Measurements from ENCODE around the gene SLA2.

DNA sequence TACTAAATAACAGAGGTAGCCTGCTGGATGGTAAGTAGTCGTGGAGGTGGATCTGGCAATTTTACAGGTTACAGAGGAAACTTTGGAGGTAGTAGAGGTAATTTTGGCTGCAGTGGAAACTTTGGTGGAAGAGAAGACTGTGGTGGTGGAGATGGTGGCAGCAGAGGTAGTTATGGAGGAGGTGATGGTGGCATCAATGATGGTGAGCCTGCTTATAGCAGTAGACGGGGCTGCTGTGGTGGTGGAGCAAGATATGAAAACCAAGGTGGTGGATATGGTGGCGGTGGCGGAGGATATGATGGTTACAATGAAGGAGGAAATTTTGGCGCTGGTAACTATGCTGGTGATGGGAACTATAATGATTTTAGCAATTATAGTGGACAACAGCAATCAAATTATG lies 25.1 kb downstream of the SLA2 start:
- TF ChIP-seq, protein P1, sequence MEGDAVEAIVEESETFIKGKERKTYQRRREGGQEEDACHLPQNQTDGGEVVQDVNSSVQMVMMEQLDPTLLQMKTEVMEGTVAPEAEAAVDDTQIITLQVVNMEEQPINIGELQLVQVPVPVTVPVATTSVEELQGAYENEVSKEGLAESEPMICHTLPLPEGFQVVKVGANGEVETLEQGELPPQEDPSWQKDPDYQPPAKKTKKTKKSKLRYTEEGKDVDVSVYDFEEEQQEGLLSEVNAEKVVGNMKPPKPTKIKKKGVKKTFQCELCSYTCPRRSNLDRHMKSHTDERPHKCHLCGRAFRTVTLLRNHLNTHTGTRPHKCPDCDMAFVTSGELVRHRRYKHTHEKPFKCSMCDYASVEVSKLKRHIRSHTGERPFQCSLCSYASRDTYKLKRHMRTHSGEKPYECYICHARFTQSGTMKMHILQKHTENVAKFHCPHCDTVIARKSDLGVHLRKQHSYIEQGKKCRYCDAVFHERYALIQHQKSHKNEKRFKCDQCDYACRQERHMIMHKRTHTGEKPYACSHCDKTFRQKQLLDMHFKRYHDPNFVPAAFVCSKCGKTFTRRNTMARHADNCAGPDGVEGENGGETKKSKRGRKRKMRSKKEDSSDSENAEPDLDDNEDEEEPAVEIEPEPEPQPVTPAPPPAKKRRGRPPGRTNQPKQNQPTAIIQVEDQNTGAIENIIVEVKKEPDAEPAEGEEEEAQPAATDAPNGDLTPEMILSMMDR (IDR thresholded peaks at IDR 0.05): no peak
- TF ChIP-seq FOXS1 (CRISPR knock-in tag; IDR thresholded peaks at IDR 0.05) (no peak), HDAC2 (IDR thresholded peaks at IDR 0.05) (no peak), TP53 (CRISPR knock-in tag; IDR thresholded peaks at IDR 0.05) (no peak)
- TF ChIP-seq, protein P2, sequence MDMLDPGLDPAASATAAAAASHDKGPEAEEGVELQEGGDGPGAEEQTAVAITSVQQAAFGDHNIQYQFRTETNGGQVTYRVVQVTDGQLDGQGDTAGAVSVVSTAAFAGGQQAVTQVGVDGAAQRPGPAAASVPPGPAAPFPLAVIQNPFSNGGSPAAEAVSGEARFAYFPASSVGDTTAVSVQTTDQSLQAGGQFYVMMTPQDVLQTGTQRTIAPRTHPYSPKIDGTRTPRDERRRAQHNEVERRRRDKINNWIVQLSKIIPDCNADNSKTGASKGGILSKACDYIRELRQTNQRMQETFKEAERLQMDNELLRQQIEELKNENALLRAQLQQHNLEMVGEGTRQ (IDR thresholded peaks at IDR 0.05): no peak
- TF ChIP-seq, protein P3, sequence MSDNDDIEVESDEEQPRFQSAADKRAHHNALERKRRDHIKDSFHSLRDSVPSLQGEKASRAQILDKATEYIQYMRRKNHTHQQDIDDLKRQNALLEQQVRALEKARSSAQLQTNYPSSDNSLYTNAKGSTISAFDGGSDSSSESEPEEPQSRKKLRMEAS (IDR thresholded peaks at IDR 0.05): no peak
